GM11168 (cell line): ENCODE measurements around the gene MNX1.

Experiments used
- in situ Hi-C: fragments of 300-500 bp; cut with MboI; formaldehyde crosslinking; loops from one replicate; pipeline ENCODE4 v1.12.0; 2022; ENCODE audit warnings: low sequenced_read_pairs; ENCODE audit not compliant: unreplicated experiment

MNX1 gene

DNA sequence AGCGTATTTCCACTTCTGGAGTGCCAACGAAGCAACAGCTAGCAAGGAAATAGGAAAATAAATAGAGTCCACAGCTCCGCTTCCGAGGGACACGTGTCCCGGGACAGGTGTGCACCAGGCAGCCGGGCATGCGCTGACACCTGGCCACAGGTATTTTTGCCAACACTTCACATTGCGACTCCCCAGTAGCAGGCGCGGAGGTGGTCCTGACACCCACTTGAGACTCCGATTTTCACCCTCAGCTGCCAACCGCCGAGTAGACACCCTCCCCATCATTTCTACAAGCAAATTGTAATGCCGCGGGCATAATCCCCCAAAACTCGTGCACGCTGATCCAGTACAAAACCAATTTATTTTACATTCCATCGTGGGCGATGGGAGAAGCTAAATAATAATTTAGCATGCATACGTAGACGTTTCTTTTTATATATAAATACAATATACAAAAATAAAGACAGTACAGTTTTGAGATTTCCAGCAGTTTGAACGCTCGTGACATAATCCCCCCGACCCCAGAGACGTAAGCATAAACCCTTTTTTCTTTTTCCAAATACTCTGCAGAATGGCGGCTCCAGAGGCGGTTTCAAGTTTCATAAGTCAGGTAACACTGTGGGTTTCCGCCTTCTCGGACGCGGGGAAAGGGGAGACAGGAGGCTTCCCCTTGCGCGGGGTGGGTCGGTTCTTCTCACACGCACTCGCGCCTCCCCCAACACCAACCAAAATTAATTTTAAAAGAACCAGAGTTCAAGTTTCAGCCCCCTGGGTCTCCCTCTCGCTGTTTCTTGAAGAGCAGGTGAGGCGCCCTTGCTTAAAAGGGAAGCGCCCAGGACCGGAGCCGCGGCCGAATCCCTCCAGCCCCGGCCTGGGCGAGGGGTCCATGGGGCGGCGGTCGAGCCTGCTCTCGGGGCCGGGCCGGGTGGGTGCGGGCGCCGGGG lies 5.7 kb downstream of the MNX1 start:
- in situ Hi-C loops = no loop called here

DNA sequence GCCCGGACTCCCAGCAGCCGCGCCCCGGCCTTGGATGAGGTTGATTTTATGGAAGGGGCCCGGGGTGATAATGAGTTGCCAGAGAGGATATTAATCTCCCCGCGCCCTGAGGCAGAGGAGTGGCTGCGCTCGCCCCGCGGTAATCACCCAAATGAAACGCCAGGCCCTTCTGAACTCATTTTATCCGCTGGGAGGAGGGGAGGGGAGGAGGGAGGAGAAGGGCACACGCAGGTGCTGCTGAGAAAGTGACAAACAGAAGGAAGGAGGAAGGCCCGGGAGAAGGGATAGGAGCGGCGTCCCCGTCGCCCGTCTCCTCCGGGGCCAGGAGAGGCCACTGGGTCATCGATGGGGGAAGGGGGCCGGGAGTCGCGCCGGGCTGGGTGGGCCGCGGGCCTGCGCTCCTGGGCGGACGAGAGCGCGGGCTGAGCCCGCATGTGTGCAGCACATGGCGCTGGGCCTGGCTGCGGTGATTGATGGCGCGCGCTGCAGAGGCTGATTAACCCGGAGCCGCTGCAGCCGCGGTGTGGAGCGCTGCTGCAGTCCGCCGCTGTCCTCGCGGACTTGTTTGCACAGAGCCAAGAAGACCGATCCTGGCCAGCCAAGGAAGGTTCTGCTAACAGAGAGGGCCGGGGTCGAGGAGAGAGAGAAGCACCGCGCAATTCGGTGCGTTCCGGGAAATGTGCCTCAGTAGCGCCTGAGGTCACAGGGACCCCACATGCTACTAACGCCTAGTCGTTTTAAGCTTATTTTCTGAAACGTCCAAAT lies 6.5 kb downstream of the MNX1 start:
- in situ Hi-C loops = no loop called here

DNA sequence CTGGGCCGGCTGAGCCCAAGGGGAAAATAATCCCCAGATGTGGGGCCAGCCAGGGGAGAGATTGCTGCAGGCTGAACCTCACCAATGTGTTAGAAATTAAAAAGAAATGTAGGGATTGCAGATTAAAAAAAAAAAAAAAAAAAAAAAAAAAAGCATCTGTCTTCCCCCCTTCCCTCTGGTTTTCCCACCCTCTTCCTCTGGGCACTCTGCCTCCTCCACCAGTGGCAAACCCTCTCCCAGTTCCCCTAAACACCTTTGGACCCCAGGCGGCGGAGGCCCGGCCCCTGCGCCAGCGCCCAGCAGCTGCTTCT lies 7.1 kb downstream of the MNX1 start:
- in situ Hi-C loops = no loop called here

DNA sequence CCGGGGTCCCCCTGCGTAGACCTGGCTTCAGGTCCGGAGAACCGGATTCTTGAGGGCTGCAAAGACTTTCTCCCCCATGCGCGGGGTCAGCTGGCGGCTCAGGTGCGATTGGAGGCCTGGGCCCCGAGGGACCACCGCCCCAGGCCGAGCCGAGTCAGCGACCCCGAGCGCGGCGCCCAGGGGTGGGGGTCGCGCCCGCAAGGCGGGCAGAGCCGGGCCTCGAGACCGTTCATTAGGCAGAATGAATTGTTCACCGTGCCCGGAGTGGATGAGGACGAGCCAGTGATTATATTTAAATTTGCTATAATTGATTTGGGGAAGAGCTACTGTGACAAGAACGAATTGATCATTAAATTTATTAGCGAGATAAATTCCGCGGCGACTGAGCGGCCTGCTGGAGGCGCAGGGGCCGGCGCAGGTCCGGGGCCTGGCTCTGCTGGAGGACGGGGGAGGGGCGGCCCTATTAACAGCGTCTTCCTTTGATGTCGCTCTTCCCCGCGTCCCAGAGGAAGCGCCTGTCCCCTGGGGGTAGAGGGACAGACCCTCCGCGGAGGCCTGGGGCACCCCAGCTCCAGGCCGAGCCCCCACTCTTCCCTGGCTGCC lies 7.5 kb downstream of the MNX1 start:
- in situ Hi-C loops = no loop called here

DNA sequence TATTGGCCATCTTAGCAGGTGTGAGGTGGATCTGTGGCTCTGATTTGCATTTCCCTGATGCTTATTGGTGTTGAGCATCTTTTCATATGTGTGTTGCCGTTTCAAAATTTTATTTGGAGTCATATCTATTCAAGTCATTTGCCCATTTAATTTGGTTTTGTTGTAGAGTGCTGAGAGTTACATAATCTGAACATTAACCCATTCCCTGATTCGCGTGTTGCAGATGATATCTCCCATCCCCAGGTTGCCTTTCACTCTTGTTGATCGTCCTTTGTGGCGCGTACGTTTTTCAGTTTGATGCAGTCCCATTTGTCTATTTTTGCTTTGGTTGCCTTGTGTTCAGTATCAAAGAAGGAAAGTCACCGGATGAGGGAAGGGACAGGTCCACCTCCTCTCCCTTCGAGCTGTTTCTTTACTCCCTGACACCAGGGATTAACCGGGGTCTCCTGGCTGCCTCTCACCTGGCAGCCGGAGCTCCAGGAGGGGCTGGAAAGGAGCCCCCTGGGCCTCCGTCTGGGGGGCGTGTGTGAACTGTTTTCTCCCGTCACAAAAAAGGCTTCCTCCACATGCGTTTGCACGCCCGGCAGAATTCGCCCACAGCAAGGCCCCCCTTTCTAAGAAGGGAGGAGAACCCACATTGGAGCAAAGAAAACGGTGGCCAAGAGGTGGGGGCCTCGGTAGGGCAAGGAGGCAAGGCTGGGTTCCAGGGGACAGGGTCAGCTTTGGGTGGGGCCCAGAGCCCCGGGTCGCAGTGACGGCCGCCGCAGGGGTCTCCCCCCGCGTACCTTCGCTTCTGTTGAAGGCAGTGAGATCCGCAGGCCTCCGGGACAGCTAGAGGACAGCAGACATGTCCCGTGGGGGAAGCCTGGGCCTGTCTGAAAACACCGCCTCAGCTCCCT lies 8.3 kb downstream of the MNX1 start:
- in situ Hi-C loops = no loop called here

DNA sequence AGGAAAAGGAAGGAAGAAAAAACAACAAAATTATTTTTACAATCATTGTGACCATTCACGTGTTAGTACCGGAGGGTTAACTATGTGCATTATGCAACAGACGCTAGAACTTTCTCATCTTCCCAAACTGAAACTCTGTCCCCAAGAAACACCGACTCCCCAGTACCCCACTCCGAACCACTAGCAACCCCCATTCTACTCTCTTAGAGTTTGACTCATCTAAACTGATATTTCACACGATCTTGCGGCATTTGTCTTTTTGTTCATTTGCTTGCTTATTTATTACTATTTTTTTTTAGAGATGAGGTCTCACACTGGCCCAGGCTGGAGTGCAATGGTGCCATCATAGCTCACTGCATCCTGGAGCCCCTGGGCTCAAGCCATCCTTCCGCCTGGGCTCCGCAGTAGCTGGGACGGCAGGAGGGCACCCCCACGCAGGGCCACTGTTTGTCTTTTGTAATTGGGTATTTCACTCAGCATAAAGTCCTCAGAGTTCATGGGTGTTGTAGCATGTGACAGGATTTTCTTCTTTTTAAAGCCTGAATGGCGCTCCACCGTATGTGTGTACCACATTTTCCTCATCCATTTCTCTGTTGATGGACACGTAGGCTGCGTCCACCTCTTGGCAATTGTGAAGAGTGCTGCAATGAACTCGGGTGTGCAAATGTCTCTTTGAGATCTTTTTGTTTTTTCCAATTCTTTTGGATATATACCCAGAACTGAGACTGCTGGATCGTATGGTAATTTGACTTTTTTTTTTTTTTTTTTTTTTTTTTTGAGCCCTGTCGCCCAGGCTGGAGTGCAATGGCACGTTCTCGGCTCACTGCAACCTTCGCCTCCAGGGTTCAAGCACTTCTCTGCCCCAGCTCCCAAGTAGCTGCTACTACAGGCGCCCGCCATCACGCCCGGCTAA lies 9.5 kb downstream of the MNX1 start:
- in situ Hi-C loops = no loop called here

DNA sequence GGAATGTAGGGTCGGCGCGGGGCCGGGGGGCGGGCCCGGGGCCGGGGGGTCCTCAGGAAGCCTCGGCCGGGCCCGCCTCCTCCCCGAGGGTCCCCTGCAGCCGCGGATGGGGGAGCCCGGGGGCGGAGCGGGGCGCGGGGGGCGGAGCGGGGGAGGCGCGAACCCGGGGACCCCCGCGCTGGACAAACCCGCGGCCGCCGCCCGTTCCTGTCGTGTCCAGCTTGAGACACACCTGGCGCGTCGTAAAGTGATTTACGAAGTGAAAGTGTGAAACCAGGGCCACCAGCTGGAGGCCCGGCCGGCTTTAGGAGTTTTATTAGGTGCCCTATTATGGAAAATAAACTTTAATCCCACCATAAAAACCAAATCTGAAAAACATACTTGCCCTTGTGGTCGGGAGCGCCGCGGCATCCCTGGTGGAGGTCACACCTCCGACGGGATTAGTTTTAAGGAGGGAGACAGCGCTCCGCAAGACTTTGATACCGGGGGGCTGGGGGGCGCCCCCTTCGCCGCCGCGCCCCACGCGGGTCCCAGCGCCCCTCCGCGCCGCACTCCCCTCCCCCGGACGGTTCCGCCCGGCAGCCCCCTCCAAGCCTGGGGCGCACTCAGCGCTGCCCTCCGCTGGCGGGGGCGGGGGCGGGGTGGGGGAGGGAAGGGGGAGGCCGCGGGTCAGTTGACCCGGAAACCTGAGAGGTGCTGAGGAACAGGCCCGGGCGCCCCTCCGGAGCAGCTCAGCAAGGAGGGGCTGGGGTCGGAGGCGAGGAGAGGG lies 10.3 kb downstream of the MNX1 start:
- in situ Hi-C loops = no loop called here

DNA sequence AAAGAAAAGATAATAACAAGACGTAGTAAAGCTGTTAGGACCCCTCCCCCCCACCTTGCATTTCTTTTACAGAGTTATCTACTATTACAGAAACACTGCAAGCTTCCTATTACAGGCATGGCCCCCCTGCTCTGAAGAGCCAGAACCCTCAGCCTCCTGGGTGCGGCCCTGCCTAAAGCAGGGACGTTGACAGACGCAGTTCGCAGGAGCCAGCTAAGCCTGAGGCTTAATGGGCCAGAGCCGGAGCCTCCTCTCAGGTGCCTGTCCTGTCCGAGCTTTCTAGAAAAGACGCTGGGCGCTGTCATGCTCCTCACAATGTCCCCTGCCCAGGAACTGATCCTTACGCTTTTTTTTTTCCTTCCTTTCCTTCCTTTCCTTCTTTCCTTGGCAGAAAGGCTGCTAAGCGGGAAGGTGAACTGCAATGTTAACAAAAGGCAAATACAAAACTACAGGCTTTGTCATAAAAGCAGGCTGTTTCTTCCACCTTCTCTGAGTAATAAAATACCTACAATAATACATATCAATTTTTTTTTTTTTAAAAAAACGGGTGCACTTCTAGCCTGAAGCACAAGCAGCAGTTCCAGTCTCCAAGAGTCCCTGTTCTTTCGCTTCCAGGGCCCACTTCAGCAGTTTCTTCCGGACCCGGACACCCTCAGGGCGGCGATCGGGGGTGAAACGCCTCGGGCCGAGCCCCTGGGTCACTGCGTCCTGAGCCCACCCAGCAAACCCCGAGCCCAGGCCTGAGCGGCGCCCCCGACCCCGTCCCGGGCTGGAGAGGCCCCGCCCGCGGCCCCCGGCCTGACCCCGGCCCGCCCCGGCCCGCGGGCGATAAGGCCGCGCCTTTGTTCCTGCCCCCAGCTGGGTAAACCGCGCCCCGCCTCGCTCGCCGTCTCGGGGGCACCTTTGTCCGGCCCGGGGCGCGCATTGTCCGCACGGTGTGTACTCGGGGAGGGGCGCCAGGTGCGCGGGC lies 11.2 kb downstream of the MNX1 start:
- in situ Hi-C loops = no loop called here

DNA sequence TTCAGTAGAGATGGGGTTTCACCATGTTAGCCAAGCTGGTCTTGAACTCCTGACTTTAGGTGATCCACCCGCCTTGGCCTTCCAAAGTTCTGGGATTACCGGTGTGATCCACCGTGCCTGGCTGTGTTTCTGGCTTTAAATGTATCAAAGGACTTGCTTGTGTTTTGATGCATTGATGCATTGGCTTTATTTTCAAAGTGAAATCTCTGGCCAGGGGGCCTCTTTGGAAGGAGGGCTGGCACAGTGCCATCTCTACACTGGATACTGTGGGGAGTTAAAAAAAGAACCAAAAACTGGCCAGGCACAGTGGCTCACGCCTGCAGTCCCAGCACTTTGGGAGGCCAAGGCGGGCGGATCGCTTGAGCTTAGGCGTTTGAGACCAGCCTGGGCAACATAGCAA lies 16.0 kb downstream of the MNX1 start:
- in situ Hi-C loops = no loop called here

DNA sequence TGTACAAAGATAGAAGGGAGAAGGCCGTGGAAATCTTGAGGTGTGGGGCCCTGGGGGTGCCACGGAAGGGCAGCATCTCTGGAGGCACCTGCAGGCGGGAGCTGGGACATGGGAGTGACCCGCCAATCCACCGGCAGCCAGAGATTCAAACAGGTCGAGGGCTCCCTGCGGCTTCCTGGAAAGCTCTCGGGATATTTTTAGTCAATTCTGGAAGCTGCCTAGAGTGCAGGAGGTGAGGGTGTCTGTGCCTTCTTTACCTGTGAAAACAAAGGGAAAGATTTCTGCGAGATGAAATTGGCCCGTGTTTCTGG lies 16.6 kb downstream of the MNX1 start:
- in situ Hi-C loops = no loop called here

DNA sequence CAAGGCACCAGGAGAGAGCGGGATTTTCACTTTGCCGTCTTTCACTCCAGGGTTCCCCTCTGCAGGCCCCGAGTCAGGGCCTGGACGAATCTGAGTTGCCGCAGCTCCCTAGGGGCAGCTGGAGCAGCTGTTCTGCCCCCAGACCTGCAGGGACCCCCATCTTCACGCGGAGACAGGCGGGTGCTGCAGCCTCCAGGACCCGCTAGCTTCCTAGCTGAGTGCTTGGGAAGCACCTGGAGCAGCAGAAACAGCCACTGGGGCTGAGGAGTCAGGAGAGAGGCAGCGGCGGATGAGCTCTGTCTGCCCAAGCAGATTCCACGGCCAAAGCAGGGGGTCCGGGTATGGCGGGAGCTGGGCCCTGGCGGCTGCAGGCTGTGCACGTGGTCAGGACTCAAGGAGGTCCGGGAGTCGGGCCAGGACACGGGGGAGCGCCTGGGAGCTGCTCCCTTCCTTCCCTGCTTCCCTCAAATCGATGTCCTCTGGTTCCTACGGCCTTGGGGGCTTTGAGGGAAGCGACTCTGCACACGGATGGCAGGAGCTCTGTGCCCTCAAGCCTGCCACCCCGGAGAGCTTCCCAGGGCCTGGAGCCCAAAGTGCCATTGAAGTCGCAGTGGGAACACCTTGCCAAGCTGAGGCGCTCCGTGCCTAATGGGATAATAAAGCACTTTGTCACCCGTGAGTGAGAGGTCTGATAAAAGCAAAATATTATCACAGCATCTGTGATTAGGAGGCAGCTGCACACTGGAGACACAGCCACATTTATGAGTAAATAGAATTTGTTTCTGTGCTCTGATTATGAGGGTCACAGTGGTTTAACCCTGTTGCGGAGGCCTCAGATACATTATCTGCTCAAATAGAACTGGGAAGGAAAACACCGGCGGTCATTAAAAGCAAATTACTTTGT lies 17.2 kb downstream of the MNX1 start:
- in situ Hi-C loops = no loop called here

DNA sequence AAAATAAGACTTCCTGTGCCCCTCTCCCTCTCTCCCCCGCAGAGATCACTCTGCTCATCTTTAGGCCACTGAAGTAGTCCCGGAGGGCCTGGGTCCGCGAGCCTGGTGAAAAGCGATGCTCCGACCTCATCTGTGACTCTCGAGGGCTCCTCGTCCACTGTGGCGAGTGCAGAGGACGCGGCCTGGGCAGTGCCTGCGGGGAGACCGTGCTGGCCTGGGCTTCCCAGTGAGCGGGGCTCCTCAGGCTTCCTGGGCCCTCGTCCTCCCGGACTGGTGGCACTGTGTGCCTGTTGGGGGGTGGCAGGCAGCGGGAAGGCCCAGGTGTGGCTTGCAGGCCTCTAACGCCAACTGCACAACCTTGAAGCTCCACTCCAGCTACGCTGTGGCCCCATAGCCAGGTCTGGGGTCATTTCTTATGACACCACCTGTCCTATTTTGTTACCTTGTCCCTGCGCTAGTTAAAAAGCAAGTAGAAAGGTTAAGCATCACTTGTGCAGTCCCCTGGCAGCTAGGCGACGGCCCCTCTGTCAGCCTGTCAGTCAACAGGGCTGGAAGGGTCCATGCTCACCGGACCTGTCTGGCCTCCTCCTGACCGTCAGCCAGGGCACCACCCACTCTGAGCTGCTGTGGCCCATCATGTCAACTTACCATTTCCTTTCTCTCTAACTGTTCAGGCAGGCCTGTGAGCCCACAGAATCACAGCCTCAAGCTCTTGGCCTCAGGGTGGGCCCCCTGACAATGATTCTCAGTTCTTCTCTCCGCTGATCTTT lies 20.5 kb downstream of the MNX1 start:
- in situ Hi-C loops = no loop called here

DNA sequence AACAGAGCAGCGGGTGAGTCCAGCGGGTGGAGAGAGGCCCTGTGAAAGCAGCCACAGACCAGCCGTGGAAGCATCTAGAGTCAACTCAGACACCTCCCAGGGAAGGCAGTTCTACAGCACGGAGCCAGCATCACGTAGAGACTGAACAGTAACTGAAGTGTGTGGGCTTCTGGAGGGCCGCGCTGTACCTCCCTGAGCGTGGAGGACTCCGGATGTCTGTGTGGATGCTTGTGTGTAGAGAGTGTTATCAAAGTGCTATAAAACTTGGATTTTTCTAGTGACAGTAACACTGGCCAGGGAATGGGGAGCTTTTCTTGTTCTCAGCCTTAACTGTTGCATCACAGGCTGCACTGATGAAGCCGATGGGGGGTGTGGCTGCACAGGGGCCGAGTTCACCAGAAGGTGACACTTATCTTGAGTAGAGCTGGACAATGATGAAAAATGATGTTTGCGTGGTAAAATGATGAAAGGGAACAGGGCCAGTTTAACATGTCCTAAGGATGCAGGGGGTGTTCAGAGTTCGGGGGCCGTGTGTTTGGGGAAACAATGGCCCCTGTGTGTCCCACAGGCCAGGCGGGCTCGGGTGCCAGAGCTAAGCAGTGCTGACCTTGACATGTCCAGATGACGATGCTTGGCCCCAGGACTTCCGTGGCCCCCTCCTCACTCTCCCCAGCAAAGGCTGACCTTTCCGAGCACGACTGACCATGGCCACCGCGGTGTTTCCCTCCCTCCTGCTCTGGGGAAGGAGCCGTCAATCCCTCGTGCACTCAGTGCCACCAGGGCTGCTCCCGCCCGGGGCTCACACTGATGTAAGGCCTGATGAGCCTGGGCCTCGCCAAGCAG lies 21.9 kb downstream of the MNX1 start:
- in situ Hi-C loops = no loop called here

DNA sequence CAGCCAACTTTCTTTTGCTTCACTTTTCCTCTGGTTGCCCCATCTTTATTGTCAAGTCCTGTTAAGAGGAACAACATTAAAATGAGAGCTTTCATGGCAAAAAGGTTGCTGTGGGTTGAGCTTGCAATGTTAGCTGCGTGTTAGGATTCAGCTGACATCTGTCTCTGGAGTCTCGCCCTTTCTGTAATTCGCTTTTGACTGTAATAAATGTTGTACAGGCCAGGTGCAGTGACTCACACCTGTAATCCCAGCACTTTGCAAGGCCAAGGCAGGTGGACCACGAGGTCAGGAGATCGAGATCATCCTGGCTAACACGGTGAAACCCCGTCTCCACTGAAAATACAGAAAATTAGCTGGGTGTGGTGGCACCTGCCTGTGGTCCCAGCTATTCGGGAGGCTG lies 24.1 kb downstream of the MNX1 start:
- in situ Hi-C loops = no loop called here
